Fibroblast of lung (primary cell): Measurements from ENCODE around the gene KMT2C.
"Not testable (repeated sequence)": the region's sequence is repeated elsewhere in the genome, so short reads cannot be mapped to it uniquely, and the experiment has no call there.

Source experiments
- CTCF ChIP-seq, 2 donors: IDR thresholded peaks in 1 of 2; conservative IDR thresholded peaks in 1 of 2; 1 replicate in 1 of 2; 2 replicates in 1 of 2; pipeline ENCODE4 v1.5.1; 2011 to 2012; ENCODE audit warnings: low read length in 2 of 2, control low read depth in 1 of 2, inconsistent platforms in 1 of 2, low read depth in 1 of 2, mild to moderate bottlenecking in 1 of 2
- EZH2 ChIP-seq: IDR thresholded peaks from 2 replicates; pipeline ENCODE4 v1.5.1; 2012; ENCODE audit warnings: low read length, control low read depth, mild to moderate bottlenecking; ENCODE audit errors: missing control alignments

- TF ChIP-seq CTCF (conservative IDR thresholded peaks at IDR 0.05 in 1 of 2, IDR thresholded peaks at IDR 0.05 in 1 of 2; ENCODE audit: low read depth in 1 of 2, low read length in 2 of 2); EZH2: not testable (repeated sequence)
Observed at GRCh38 chr7:152266859-152267258, 168.9 kb downstream of the KMT2C start.
